Heart left ventricle (tissue), 16 donors: ENCODE data around the gene IPO13. TPM values are rescaled to one million over a fixed set of nuclear protein-coding genes. Genes with fewer than 3 reads are reported as not detected.
A peak's percentile ranks its signal among the peaks of the same experiment; 100 is the strongest.

Experiments
- ATAC-seq, 4 donors: fragments of 200-7000 bp; cut with Tn5 transposase; one replicate each; pipeline ENCODE4 v1.9.1; 2020 to 2022; ENCODE audit warnings: moderate library complexity in 4 of 4, mild to moderate bottlenecking in 3 of 4, moderate number of reproducible peaks in 1 of 4
- DNase-seq, 5 donors: peaks; one replicate each; pipeline ENCODE4 v3.0.0-alpha.2; 2020
- H3K27ac ChIP-seq, 12 donors: fragments of 200-600 bp; sonication (generic) in 4 of 12; one replicate each; pipeline versions ENCODE4 v1.5.0 to v1.8.0; 2016 to 2022; ENCODE audit warnings: mild to moderate bottlenecking in 2 of 12
- H3K27me3 ChIP-seq, 9 donors: fragments of 200-600 bp; sonication (generic) in 2 of 9; one replicate each; pipeline versions ENCODE4 v1.5.1 to v1.8.0; 2016 to 2022; ENCODE audit warnings: mild to moderate bottlenecking in 3 of 9
- H3K36me3 ChIP-seq, 9 donors: fragments of 200-600 bp; sonication (generic) in 2 of 9; one replicate each; pipeline versions ENCODE4 v1.5.0 to v1.8.0; 2018 to 2022; ENCODE audit warnings: mild to moderate bottlenecking in 2 of 9
- H3K4me1 ChIP-seq, 12 donors: fragments of 200-600 bp; sonication (generic) in 4 of 12; one replicate each; pipeline versions ENCODE4 v1.5.0 to v1.8.0; 2016 to 2022; ENCODE audit warnings: mild to moderate bottlenecking in 3 of 12
- H3K4me3 ChIP-seq, 12 donors: fragments of 200-600 bp; sonication (generic) in 4 of 12; one replicate each; pipeline versions ENCODE4 v1.5.0 to v1.8.0; 2017 to 2022; ENCODE audit warnings: mild to moderate bottlenecking in 9 of 12, moderate library complexity in 4 of 12
- H3K9me3 ChIP-seq, 12 donors: fragments of 200-600 bp; sonication (generic) in 4 of 12; one replicate each; pipeline versions ENCODE4 v1.5.0 to v1.8.0; 2016 to 2022; ENCODE audit warnings: mild to moderate bottlenecking in 1 of 12
- CTCF ChIP-seq, 12 donors: fragments of 200-600 bp; sonication (generic) in 4 of 12; IDR thresholded peaks; one replicate each; pipeline versions ENCODE4 v1.5.0 to v1.8.0; 2018 to 2022; ENCODE audit warnings: antibody characterized with exemption in 12 of 12, mild to moderate bottlenecking in 5 of 12
- POLR2A ChIP-seq, 2 donors: fragments of 450-650 bp; IDR thresholded peaks; one replicate each; pipeline ENCODE4 v1.6.1; 2017; ENCODE audit warnings: antibody characterized with exemption in 2 of 2, mild to moderate bottlenecking in 2 of 2, moderate library complexity in 2 of 2
- WGBS, 4 donors: extraction: QIAGEN DNeasy Blood & Tissue Kit in 2 of 4; methylation state at CpG; one replicate each; pipeline versions ENCODE4 v1.1.5 to v1.1.7; 2013 to 2018; 5-methylcytosine and 5-hydroxymethylcytosine counted together
- intact Hi-C, 10 donors: fragments of 100-400 bp; cut with DNase I; formaldehyde crosslinking; loops; one replicate each; pipeline versions ENCODE4 v1.11.1 to v1.14.2; 2022
- polyA plus RNA-seq, 2 donors: library from polyadenylated mRNA; stranded (reverse); fragments of 200-250 nt; gene quantifications; one replicate each; pipeline ENCODE4 v1.2.3, GENCODE V29; 2013
- total RNA-seq, 9 donors: library from RNA; depleted of rRNA in 2 of 9; stranded (reverse); fragments of >200 nt in 2 of 9; fragmentation: NEBNext Ultra II Directional in 3 of 9; extraction: Animal tissue kit (Norgen Biotek cat#: 25700) in 3 of 9; gene quantifications; one replicate each; pipeline versions ENCODE4 v1.1.0 to v1.2.4, GENCODE V29; 2016 to 2023
- donor health status: ischemic (EF 13 %, LVEDD 7.1; RV severe dilation, severe dysfunction).
- donor health status: healthy with polysubstance abuse.
- donor health status: DM: no; HTN: yes; CAD: no.
- donor health status: DM: no; HTN: no; CAD: no.
- donor health status: ischemic (EF 25% LVEDD 6.9; RV normal size, moderate dysfunction).
- donor health status: ischemic (EF 25% LVEDD 5.7; RV mildly dilated, moderate dysfunction).
- donor health status: healthy.
- donor health status: DM: yes; HTN: yes; CAD: no.
- donor health status: ischemic (EF 35%, LVEDD 5.7; RV mildly dilated, moderate dysfunction).
- donor health status: nonischemic (EF 11% LVEDD 7.7; RV severe dilation, severe dysfunction).
- donor health status: DM: yes; HTN: yes; CAD: no.
- donor health status: PGD.
- donor health status: ischemic (EF 29% LVEDD 5.4; RV normal size, mild dysfunction).
- donor health status: nonischemic (EF 23%, LVEDD 6.1; RV moderate dilation, normal function).

The IPO13 gene
- total and polyA plus RNA-seq, 11 donors: 29.9 to 71.0 (median 54.6) TPM

GRCh38 chr1:44016041-44016889, 69.5 kb downstream of the IPO13 start:
- peak in 2 of 5 donors; percentile 14 to 39 for DNase-seq

GRCh38 chr1:44016890-44017400, 70.2 kb downstream of the IPO13 start:
- peak in 1 of 5 donors; percentile 10 for DNase-seq
- no peak for ATAC-seq
- TF ChIP-seq POLR2A (IDR thresholded peaks at IDR 0.05) (no peak), CTCF (IDR thresholded peaks at IDR 0.05) (no peak)
- Histone ChIP-seq H3K9me3 (no peaks in the 10 kb centered on the region), H3K4me1 (peaks cover 0 to 20% (median 0%) of the 10 kb centered on the region in 12 donors), H3K27ac (no peak overlapping the region), H3K4me3 (no peak overlapping the region), H3K27me3 (no peaks in the 10 kb centered on the region), H3K36me3 (no peaks in the 10 kb centered on the region)
- WGBS, 4 donors: 72 to 88% (median 82%) methylated on average over 18 to 20 of the region's 20 CpGs
- intact Hi-C loops: no loop called here

More at GRCh38 chr1:44016041-44016889, 69.5 kb downstream of the IPO13 start:
- peaks cover 0 to 20% (median 0%) of the 10 kb centered on the region in 12 donors for H3K4me1 ChIP-seq
- TF ChIP-seq CTCF (IDR thresholded peaks at IDR 0.05) (no peak), POLR2A (IDR thresholded peaks at IDR 0.05) (no peak)
- H3K4me3 ChIP-seq: no peak overlapping the region
- WGBS, 4 donors: 87 to 93% (median 91%) methylated on average over 16 to 20 of the region's 20 CpGs
- H3K27me3 ChIP-seq: no peaks in the 10 kb centered on the region
- H3K36me3 ChIP-seq: no peaks in the 10 kb centered on the region
- no peak for ATAC-seq
- no peaks in the 10 kb centered on the region for H3K9me3 ChIP-seq
- H3K27ac ChIP-seq: no peak overlapping the region
- intact Hi-C loops: no loop called here

Other genes starting within 250 kb of the IPO13 start
- gene ST3GAL3, start 239.4 kb upstream of the IPO13 start, total RNA-seq: 10 to 100 TPM; 23.5 to 31.7 (median 26.8) TPM
- gene ST3GAL3, start 239.4 kb upstream of the IPO13 start, polyA plus RNA-seq: 10 to 100 TPM; 14.4 to 24.6 TPM
- gene ARTN, start 13.1 kb upstream of the IPO13 start, total RNA-seq: 1 to 10 TPM in 1 of 9 donors, under 1 TPM in 2, not detected in 6; 0.14 to 1.3 (median 0.37) TPM
- under 1 TPM; 0.07 to 0.23 TPM for gene ARTN, start 13.1 kb upstream of the IPO13 start, polyA plus RNA-seq
- gene DPH2, start 23.1 kb downstream of the IPO13 start, total RNA-seq: 10 to 100 TPM; 13.2 to 36.7 (median 14.7) TPM
- gene DPH2, start 23.1 kb downstream of the IPO13 start, polyA plus RNA-seq: 10 to 100 TPM in 1 of 2 donors, 1 to 10 TPM in 1; 8.0 to 65.6 TPM
- 100 to 1,000 TPM in 3 of 9 donors, 10 to 100 TPM in 6; 71.4 to 140 (median 93.2) TPM for gene ATP6V0B, start 28.0 kb downstream of the IPO13 start, total RNA-seq
- gene ATP6V0B, start 28.0 kb downstream of the IPO13 start, polyA plus RNA-seq: 100 to 1,000 TPM in 1 of 2 donors, 10 to 100 TPM in 1; 84.7 to 235 TPM
- 10 to 100 TPM; 26.8 to 65.0 (median 40.2) TPM for gene B4GALT2, start 32.3 kb downstream of the IPO13 start, total RNA-seq
- 10 to 100 TPM; 29.2 to 65.7 TPM for gene B4GALT2, start 32.3 kb downstream of the IPO13 start, polyA plus RNA-seq
- 1 to 10 TPM in 7 of 9 donors, under 1 TPM in 2; 0.67 to 3.4 (median 1.3) TPM for gene CCDC24, start 44.6 kb downstream of the IPO13 start, total RNA-seq
- 1 to 10 TPM in 1 of 2 donors, under 1 TPM in 1; 0.90 to 1.2 TPM for gene CCDC24, start 44.6 kb downstream of the IPO13 start, polyA plus RNA-seq
- gene SLC6A9, start 84.5 kb downstream of the IPO13 start, total RNA-seq: 1 to 10 TPM in 6 of 9 donors, under 1 TPM in 3; 0.83 to 2.4 (median 1.1) TPM
- 1 to 10 TPM in 1 of 2 donors, under 1 TPM in 1; 0.61 to 2.0 TPM for gene SLC6A9, start 84.5 kb downstream of the IPO13 start, polyA plus RNA-seq
- gene KLF17, start 171.9 kb downstream of the IPO13 start, total RNA-seq: not detected
- not detected for gene KLF17, start 171.9 kb downstream of the IPO13 start, polyA plus RNA-seq
- not detected for gene KLF18, start 194.7 kb downstream of the IPO13 start, total RNA-seq
- not detected for gene KLF18, start 194.7 kb downstream of the IPO13 start, polyA plus RNA-seq